ENCODE data around the gene NDUFA7.
"Not testable (repeated sequence)": the region's sequence is repeated elsewhere in the genome, so short reads cannot be mapped to it uniquely, and the experiment has no call there.

Gene NDUFA7

GRCh38 chr19:8318835-8319234 lies 2.3 kb downstream of the NDUFA7 start:
- DNase-seq = not testable (repeated sequence)

GRCh38 chr19:8316351-8317125 lies 4.6 kb downstream of the NDUFA7 start:
- no peak for DNase-seq

- DNase-seq = not testable (repeated sequence)
Observed at GRCh38 chr19:8314981-8315640, 6.1 kb downstream of the NDUFA7 start.

GRCh38 chr19:8311461-8312260 lies 9.5 kb downstream of the NDUFA7 start:
- DNase-seq = no peak

GRCh38 chr19:8310342-8311055 lies 10.7 kb downstream of the NDUFA7 start:
- DNase-seq = no peak

- no peak for DNase-seq
Observed at GRCh38 chr19:8308891-8309291, 12.3 kb downstream of the NDUFA7 start.

- DNase-seq = peak; percentile 89
Observed at GRCh38 chr19:8307965-8308866, 13.0 kb downstream of the NDUFA7 start, which contains the start of gene CD320. Gene CD320, minus strand, starts transcription at chr19:8308358. Its CDS starts 68 bp downstream, at chr19:8308290.

- no peak for DNase-seq
Observed at GRCh38 chr19:8307400-8307964, 13.7 kb downstream of the NDUFA7 start.

- no peak for DNase-seq
Observed at GRCh38 chr19:8306235-8307054, 14.7 kb downstream of the NDUFA7 start.

GRCh38 chr19:8305798-8306197 lies 15.4 kb downstream of the NDUFA7 start:
- no peak for DNase-seq

- DNase-seq = no peak
Observed at GRCh38 chr19:8304841-8305621, 16.1 kb downstream of the NDUFA7 start.

- no peak for DNase-seq
Observed at GRCh38 chr19:8302734-8303133, 18.4 kb downstream of the NDUFA7 start.

- DNase-seq = no peak
Observed at GRCh38 chr19:8302357-8302691, 18.9 kb downstream of the NDUFA7 start.

GRCh38 chr19:8291337-8291736 lies 29.8 kb downstream of the NDUFA7 start:
- not testable (repeated sequence) for DNase-seq

- DNase-seq = not testable (repeated sequence)
Observed at GRCh38 chr19:8276508-8276907, 44.7 kb downstream of the NDUFA7 start.

- no peak for DNase-seq
Observed at GRCh38 chr19:8269724-8270123, 51.5 kb downstream of the NDUFA7 start.

GRCh38 chr19:8265872-8266271 lies 55.3 kb downstream of the NDUFA7 start:
- DNase-seq = no peak

- DNase-seq = not testable (repeated sequence)
Observed at GRCh38 chr19:8264248-8264647, 56.9 kb downstream of the NDUFA7 start.

- DNase-seq = no peak
Observed at GRCh38 chr19:8262431-8262830, 58.7 kb downstream of the NDUFA7 start.

- no peak for DNase-seq
Observed at GRCh38 chr19:8261881-8262280, 59.3 kb downstream of the NDUFA7 start.

Data from midbrain (tissue), 1 donor.